ENCODE data around the gene PRKCA. TPM values are rescaled to one million over a fixed set of nuclear protein-coding genes. Genes with fewer than 3 reads are reported as not detected.
A peak's percentile ranks its signal among the peaks of the same experiment; 100 is the strongest.

PRKCA gene
- total and polyA plus RNA-seq, 9 of the 15 experiments (the other 6 are each of a cell fraction or from before 2014, with no cell fraction given), result 3.2 to 33.0 (median 17.8) TPM

DNA sequence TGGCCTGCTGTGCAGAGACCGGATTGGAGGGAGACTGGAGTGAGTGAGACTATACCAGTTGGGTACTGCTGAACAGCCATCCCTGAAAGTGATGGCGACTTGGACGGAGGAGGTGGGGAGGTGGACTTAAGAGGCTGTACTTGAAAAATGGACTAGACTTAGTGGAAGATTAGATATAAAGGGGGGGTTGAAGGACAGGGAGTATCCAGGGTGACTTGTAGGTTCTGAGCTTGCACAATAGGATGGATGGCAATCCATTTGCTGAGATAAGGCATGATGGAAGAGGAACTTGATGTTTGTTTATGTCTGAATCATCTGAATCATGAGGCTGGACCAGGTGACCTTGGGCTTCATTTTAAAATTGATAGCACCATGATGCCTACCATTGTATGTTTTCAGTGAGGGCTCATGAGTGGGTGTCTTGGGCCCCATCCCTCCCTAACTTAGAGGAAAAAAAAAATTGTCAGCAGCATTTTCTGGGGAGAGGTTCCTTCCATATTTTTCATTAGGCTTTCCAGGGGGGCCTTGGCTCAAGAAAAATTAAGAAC is 41.2 kb downstream of the PRKCA start (continued):
- TF ChIP-seq, protein P1, sequence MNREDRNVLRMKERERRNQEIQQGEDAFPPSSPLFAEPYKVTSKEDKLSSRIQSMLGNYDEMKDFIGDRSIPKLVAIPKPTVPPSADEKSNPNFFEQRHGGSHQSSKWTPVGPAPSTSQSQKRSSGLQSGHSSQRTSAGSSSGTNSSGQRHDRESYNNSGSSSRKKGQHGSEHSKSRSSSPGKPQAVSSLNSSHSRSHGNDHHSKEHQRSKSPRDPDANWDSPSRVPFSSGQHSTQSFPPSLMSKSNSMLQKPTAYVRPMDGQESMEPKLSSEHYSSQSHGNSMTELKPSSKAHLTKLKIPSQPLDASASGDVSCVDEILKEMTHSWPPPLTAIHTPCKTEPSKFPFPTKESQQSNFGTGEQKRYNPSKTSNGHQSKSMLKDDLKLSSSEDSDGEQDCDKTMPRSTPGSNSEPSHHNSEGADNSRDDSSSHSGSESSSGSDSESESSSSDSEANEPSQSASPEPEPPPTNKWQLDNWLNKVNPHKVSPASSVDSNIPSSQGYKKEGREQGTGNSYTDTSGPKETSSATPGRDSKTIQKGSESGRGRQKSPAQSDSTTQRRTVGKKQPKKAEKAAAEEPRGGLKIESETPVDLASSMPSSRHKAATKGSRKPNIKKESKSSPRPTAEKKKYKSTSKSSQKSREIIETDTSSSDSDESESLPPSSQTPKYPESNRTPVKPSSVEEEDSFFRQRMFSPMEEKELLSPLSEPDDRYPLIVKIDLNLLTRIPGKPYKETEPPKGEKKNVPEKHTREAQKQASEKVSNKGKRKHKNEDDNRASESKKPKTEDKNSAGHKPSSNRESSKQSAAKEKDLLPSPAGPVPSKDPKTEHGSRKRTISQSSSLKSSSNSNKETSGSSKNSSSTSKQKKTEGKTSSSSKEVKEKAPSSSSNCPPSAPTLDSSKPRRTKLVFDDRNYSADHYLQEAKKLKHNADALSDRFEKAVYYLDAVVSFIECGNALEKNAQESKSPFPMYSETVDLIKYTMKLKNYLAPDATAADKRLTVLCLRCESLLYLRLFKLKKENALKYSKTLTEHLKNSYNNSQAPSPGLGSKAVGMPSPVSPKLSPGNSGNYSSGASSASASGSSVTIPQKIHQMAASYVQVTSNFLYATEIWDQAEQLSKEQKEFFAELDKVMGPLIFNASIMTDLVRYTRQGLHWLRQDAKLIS (CRISPR knock-in tag; IDR thresholded peaks at IDR 0.05), result no peak
- TF ChIP-seq, protein P2, sequence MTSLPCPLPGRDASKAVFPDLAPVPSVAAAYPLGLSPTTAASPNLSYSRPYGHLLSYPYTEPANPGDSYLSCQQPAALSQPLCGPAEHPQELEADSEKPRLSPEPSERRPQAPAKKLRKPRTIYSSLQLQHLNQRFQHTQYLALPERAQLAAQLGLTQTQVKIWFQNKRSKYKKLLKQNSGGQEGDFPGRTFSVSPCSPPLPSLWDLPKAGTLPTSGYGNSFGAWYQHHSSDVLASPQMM (CRISPR knock-in tag; IDR thresholded peaks at IDR 0.05), result no peak
- TF ChIP-seq CEBPG (CRISPR knock-in tag; IDR thresholded peaks at IDR 0.05), result peak; percentile 95
- peak; percentile 97 for TF ChIP-seq CEBPG (tag; conservative IDR thresholded peaks at IDR 0.05 in 1 of 2, IDR thresholded peaks at IDR 0.05 in 1 of 2)
- peak; percentile 38; the same call in 1 of the 2 replicates for TF ChIP-seq MBD2 (IDR thresholded peaks at IDR 0.05; ENCODE audit: borderline replicate concordance, low read depth)
- no peak for TF ChIP-seq GABPB2 (CRISPR knock-in tag; conservative IDR thresholded peaks at IDR 0.05)
- peak; percentile 65 for TF ChIP-seq MAFK (IDR thresholded peaks at IDR 0.05; ENCODE audit: low read length)
- no peak for TF ChIP-seq HMGXB4 (CRISPR knock-in tag; IDR thresholded peaks at IDR 0.05)
- TF ChIP-seq, protein P3, sequence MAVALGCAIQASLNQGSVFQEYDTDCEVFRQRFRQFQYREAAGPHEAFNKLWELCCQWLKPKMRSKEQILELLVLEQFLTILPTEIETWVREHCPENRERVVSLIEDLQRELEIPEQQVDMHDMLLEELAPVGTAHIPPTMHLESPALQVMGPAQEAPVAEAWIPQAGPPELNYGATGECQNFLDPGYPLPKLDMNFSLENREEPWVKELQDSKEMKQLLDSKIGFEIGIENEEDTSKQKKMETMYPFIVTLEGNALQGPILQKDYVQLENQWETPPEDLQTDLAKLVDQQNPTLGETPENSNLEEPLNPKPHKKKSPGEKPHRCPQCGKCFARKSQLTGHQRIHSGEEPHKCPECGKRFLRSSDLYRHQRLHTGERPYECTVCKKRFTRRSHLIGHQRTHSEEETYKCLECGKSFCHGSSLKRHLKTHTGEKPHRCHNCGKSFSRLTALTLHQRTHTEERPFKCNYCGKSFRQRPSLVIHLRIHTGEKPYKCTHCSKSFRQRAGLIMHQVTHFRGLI (CRISPR knock-in tag; IDR thresholded peaks at IDR 0.05), result 0 out of 2 replicates have a peak, but pooled peaks have one; percentile 47
- TF ChIP-seq IRF9 (tag; IDR thresholded peaks at IDR 0.05), result peak; percentile 82; the same call in 1 of the 2 replicates
- no peak for TF ChIP-seq PHF20 (IDR thresholded peaks at IDR 0.05; ENCODE audit: partially characterized antibody)
- TF ChIP-seq TRIM28 (IDR thresholded peaks at IDR 0.05), result peak; percentile 51; the same call in 1 of the 2 replicates
- TF ChIP-seq ARHGAP35 (IDR thresholded peaks at IDR 0.05; ENCODE audit: partially characterized antibody), result no peak
- no peak for TF ChIP-seq ZNF311 (CRISPR knock-in tag; IDR thresholded peaks at IDR 0.05)
- no peak for TF ChIP-seq THAP12 (CRISPR knock-in tag; IDR thresholded peaks at IDR 0.05)
- 0 out of 4 replicates have a peak, but pooled peaks of 1 of the 2 experiments have one; percentile 39 for TF ChIP-seq TEAD1 (CRISPR knock-in tag; IDR thresholded peaks at IDR 0.05)
- no peak for TF ChIP-seq MEF2A (IDR thresholded peaks at IDR 0.05; ENCODE audit: control insufficient read depth, low read depth, low read length)

All from K562 (cell line).